ENCODE results near the gene TLL2.

The TLL2 gene

GRCh38 chr10:96406091-96406490, 107.6 kb downstream of the TLL2 start:
- H3K27me3 ChIP-seq (replicated peaks), result no peaks in the 10 kb centered on the region
- no peak for TF ChIP-seq CTCF (IDR thresholded peaks at IDR 0.05; ENCODE audit: low read depth, low read length, missing control alignments)
- H3K27ac ChIP-seq, result no peak overlapping the region
- no peaks in the 10 kb centered on the region for H3K36me3 ChIP-seq (replicated peaks)
- H3K4me3 ChIP-seq (ENCODE audit: low read depth, low read length), result no peak overlapping the region
- in situ Hi-C loops (cut with HindIII; ENCODE audit: low pct_ligation_motif_present, low sequenced_read_pairs), result no loop called here
- no peak for DNase-seq

GRCh38 chr10:96402417-96403305, 111.1 kb downstream of the TLL2 start:
- Histone ChIP-seq H3K36me3 (replicated peaks) (no peaks in the 10 kb centered on the region), H3K27ac (no peak overlapping the region), H3K4me3 (ENCODE audit: low read depth, low read length) (no peak overlapping the region), H3K27me3 (replicated peaks) (peaks cover 12% of the 10 kb centered on the region)
- in situ Hi-C loops (cut with HindIII; ENCODE audit: low pct_ligation_motif_present, low sequenced_read_pairs), result no loop called here
- no peak for DNase-seq
- no peak for TF ChIP-seq CTCF (IDR thresholded peaks at IDR 0.05; ENCODE audit: low read depth, low read length, missing control alignments)

GRCh38 chr10:96401036-96401435, 112.7 kb downstream of the TLL2 start:
- in situ Hi-C loops (cut with HindIII; ENCODE audit: low pct_ligation_motif_present, low sequenced_read_pairs), result no loop called here
- Histone ChIP-seq H3K27me3 (replicated peaks) (peaks cover 12% of the 10 kb centered on the region), H3K27ac (no peak overlapping the region), H3K4me3 (ENCODE audit: low read depth, low read length) (no peak overlapping the region), H3K36me3 (replicated peaks) (no peaks in the 10 kb centered on the region)
- DNase-seq, result no peak
- no peak for TF ChIP-seq CTCF (IDR thresholded peaks at IDR 0.05; ENCODE audit: low read depth, low read length, missing control alignments)

- in situ Hi-C loops (cut with HindIII; ENCODE audit: low pct_ligation_motif_present, low sequenced_read_pairs), result no loop called here
- peaks cover 12% of the 10 kb centered on the region for H3K27me3 ChIP-seq (replicated peaks)
- no peak overlapping the region for H3K4me3 ChIP-seq (ENCODE audit: low read depth, low read length)
- DNase-seq, result no peak
- H3K36me3 ChIP-seq (replicated peaks), result no peaks in the 10 kb centered on the region
- no peak overlapping the region for H3K27ac ChIP-seq
- TF ChIP-seq CTCF (IDR thresholded peaks at IDR 0.05; ENCODE audit: low read depth, low read length, missing control alignments), result no peak
These were observed 113.3 kb downstream of the TLL2 start for GRCh38 chr10:96400465-96400864.

- no peak for DNase-seq
- H3K4me3 ChIP-seq (ENCODE audit: low read depth, low read length), result no peak overlapping the region
- H3K27ac ChIP-seq, result no peak overlapping the region
- in situ Hi-C loops (cut with HindIII; ENCODE audit: low pct_ligation_motif_present, low sequenced_read_pairs), result no loop called here
- H3K27me3 ChIP-seq (replicated peaks), result peaks cover 12% of the 10 kb centered on the region
- no peaks in the 10 kb centered on the region for H3K36me3 ChIP-seq (replicated peaks)
- no peak for TF ChIP-seq CTCF (IDR thresholded peaks at IDR 0.05; ENCODE audit: low read depth, low read length, missing control alignments)
These were observed 115.8 kb downstream of the TLL2 start for GRCh38 chr10:96397902-96398301.
